WERI-Rb-1 (cell line): ENCODE measurements around the gene NUP188.
"Not testable (repeated sequence)": the region's sequence is repeated elsewhere in the genome, so short reads cannot be mapped to it uniquely, and the experiment has no call there.

ENCODE experiments used
- DNase-seq: peaks from one replicate; pipeline ENCODE4 v3.0.0-alpha.2; 2020
- H3K27ac ChIP-seq: fragments of 250-450 bp; sonication (Bioruptor Pico); 2 replicates; pipeline ENCODE4 v1.5.1; 2020; ENCODE audit warnings: mild to moderate bottlenecking, moderate library complexity
- H3K27me3 ChIP-seq: fragments of 250-450 bp; sonication (Bioruptor Pico); 2 replicates; pipeline ENCODE4 v1.5.1; 2021; ENCODE audit warnings: mild to moderate bottlenecking, low read depth, moderate library complexity; ENCODE audit not compliant: insufficient read depth, severe bottlenecking
- H3K36me3 ChIP-seq: fragments of 250-450 bp; sonication (Bioruptor Pico); 2 replicates; pipeline ENCODE4 v1.5.1; 2020; ENCODE audit warnings: mild to moderate bottlenecking, moderate library complexity
- H3K4me3 ChIP-seq: 2 replicates; pipeline ENCODE4 v1.5.1; 2011; ENCODE audit warnings: low read depth, mild to moderate bottlenecking, control low read depth, low read length
- H3K9me3 ChIP-seq: fragments of 250-450 bp; sonication (Bioruptor Pico); 2 replicates; pipeline ENCODE4 v1.5.1; 2021; ENCODE audit warnings: mild to moderate bottlenecking, moderate library complexity; ENCODE audit not compliant: severe bottlenecking
- CTCF ChIP-seq: IDR thresholded peaks from 2 replicates; pipeline ENCODE4 v1.5.1; 2011; ENCODE audit warnings: low read depth, mild to moderate bottlenecking, control low read depth, inconsistent platforms, low read length

The NUP188 gene

GRCh38 chr9:128943832-128944620 lies 3.5 kb upstream of the NUP188 start:
- Histone ChIP-seq H3K9me3 (no peaks in the 10 kb centered on the region), H3K36me3 (peaks cover 26% of the 10 kb centered on the region), H3K27ac (no peak overlapping the region), H3K4me3 (no peak overlapping the region), H3K27me3 (no peaks in the 10 kb centered on the region)
- no peak for DNase-seq
- TF ChIP-seq CTCF: no peak

- H3K36me3 ChIP-seq: peaks cover 35% of the 10 kb centered on the region
Measured at GRCh38 chr9:128944966-128945365, 2.5 kb upstream of the NUP188 start.

GRCh38 chr9:128945798-128946501 lies 1.5 kb upstream of the NUP188 start:
- no peak for TF ChIP-seq CTCF
- Histone ChIP-seq H3K4me3 (no peak overlapping the region), H3K9me3 (no peaks in the 10 kb centered on the region), H3K27ac (no peak overlapping the region), H3K27me3 (no peaks in the 10 kb centered on the region), H3K36me3 (peaks cover 45% of the 10 kb centered on the region)
- no peak for DNase-seq

More at GRCh38 chr9:128944966-128945365, 2.5 kb upstream of the NUP188 start:
- not testable (repeated sequence) for H3K27me3 ChIP-seq, DNase-seq, H3K27ac ChIP-seq, H3K9me3 ChIP-seq, H3K4me3 ChIP-seq

- Histone ChIP-seq H3K9me3 (no peaks in the 10 kb centered on the region), H3K27ac (peak overlapping the region; percentile 94), H3K36me3 (peaks cover 53% of the 10 kb centered on the region), H3K4me3 (peak overlapping the region; percentile 69), H3K27me3 (no peaks in the 10 kb centered on the region)
- DNase-seq: no peak
- no peak for TF ChIP-seq CTCF
Measured at GRCh38 chr9:128946571-128947276, 775 bp upstream of the NUP188 start.

GRCh38 chr9:128947277-128947526 lies 297 bp upstream of the NUP188 start:
- DNase-seq: no peak
- no peak for TF ChIP-seq CTCF
- Histone ChIP-seq H3K27me3 (no peaks in the 10 kb centered on the region), H3K36me3 (peaks cover 58% of the 10 kb centered on the region), H3K9me3 (no peaks in the 10 kb centered on the region), H3K27ac (peak overlapping the region; percentile 94), H3K4me3 (peak overlapping the region; percentile 69)

GRCh38 chr9:128961403-128961802 lies 13.9 kb downstream of the NUP188 start:
- H3K27ac ChIP-seq, DNase-seq, H3K4me3 ChIP-seq, H3K9me3 ChIP-seq, H3K27me3 ChIP-seq: not testable (repeated sequence)
- H3K36me3 ChIP-seq: peaks cover 90% of the 10 kb centered on the region
